Astrocyte (in vitro differentiated cells and primary cell): Measurements from ENCODE around the gene IMMP2L. TPM values are rescaled to one million over a fixed set of nuclear protein-coding genes. Genes with fewer than 3 reads are reported as not detected.

ENCODE experiments used
- DNase-seq: peaks from one replicate; pipeline ENCODE4 v3.0.0-alpha.2; 2010; ENCODE audit warnings: low read depth
- FAIRE-seq: peaks from 2 replicates; lab custom pipeline; 2011; peaks lifted over from hg19 to GRCh38; lab: Jason Lieb, UNC
- H2AFZ ChIP-seq: 2 replicates; pipeline ENCODE4 v1.6.0; 2012; ENCODE audit warnings: low read depth, low read length, inconsistent platforms
- H3K27ac ChIP-seq: 2 replicates; pipeline ENCODE4 v1.5.1; 2011; ENCODE audit warnings: low read depth, low read length, inconsistent platforms
- H3K27me3 ChIP-seq: 2 replicates; pipeline ENCODE4 v1.6.0; 2011; ENCODE audit warnings: low read length, inconsistent platforms; ENCODE audit not compliant: insufficient read depth
- H3K36me3 ChIP-seq: 2 replicates; pipeline ENCODE4 v1.5.1; 2011; ENCODE audit warnings: low read length, inconsistent platforms; ENCODE audit not compliant: insufficient read depth
- H3K4me1 ChIP-seq: 2 replicates; pipeline ENCODE4 v1.5.1; 2011; ENCODE audit warnings: low read length, inconsistent platforms; ENCODE audit not compliant: insufficient read depth
- H3K4me2 ChIP-seq: 2 replicates; pipeline ENCODE4 v1.6.0; 2012; ENCODE audit warnings: low read length, inconsistent platforms
- H3K4me3 ChIP-seq: 2 replicates; pipeline ENCODE4 v1.5.1; 2011; ENCODE audit warnings: low read depth, mild to moderate bottlenecking, low read length, inconsistent platforms; ENCODE audit not compliant: insufficient read depth
- H3K79me2 ChIP-seq: 2 replicates; pipeline ENCODE4 v1.6.0; 2012; ENCODE audit warnings: mild to moderate bottlenecking, low read length, inconsistent platforms; ENCODE audit not compliant: insufficient read depth
- H3K9ac ChIP-seq: 2 replicates; pipeline ENCODE4 v1.6.0; 2012; ENCODE audit warnings: mild to moderate bottlenecking, low read length, inconsistent platforms
- H3K9me3 ChIP-seq: 2 replicates; pipeline ENCODE4 v1.5.1; 2012; ENCODE audit warnings: low read depth, mild to moderate bottlenecking, low read length, inconsistent platforms; ENCODE audit not compliant: insufficient read depth
- H4K20me1 ChIP-seq: 2 replicates; pipeline ENCODE4 v1.6.0; 2012; ENCODE audit warnings: low read length, inconsistent platforms; ENCODE audit not compliant: insufficient read depth
- H3K27ac Mint-ChIP-seq: one replicate; pipeline ENCODE4 v1.8.0; 2021; ENCODE audit warnings: mild to moderate bottlenecking, mixed read lengths; ENCODE audit not compliant: unreplicated experiment
- H3K27me3 Mint-ChIP-seq: one replicate; pipeline ENCODE4 v1.8.0; 2021; ENCODE audit warnings: low read depth, mixed read lengths; ENCODE audit not compliant: unreplicated experiment
- H3K36me3 Mint-ChIP-seq: one replicate; pipeline ENCODE4 v1.8.0; 2021; ENCODE audit warnings: low read depth, mixed read lengths; ENCODE audit not compliant: unreplicated experiment
- H3K4me1 Mint-ChIP-seq: one replicate; pipeline ENCODE4 v1.8.0; 2021; ENCODE audit warnings: low read depth, mixed read lengths; ENCODE audit not compliant: unreplicated experiment
- H3K4me3 Mint-ChIP-seq: one replicate; pipeline ENCODE4 v1.8.0; 2021; ENCODE audit warnings: mild to moderate bottlenecking, moderate library complexity, mixed read lengths; ENCODE audit not compliant: unreplicated experiment
- H3K9me3 Mint-ChIP-seq: one replicate; pipeline ENCODE4 v1.8.0; 2021; ENCODE audit warnings: mild to moderate bottlenecking, mixed read lengths; ENCODE audit not compliant: unreplicated experiment
- CTCF ChIP-seq: IDR thresholded peaks from 2 replicates; pipeline ENCODE4 v1.5.1; 2011; ENCODE audit warnings: low read depth, mild to moderate bottlenecking, inconsistent platforms, low read length, moderate library complexity; ENCODE audit not compliant: insufficient read depth
- EZH2 ChIP-seq: IDR thresholded peaks from 2 replicates; pipeline ENCODE4 v1.6.1; 2012; ENCODE audit warnings: mild to moderate bottlenecking, low read length, inconsistent platforms; ENCODE audit not compliant: insufficient read depth
- total RNA-seq: library from RNA; stranded (reverse); gene quantifications from 2 replicates; pipeline ENCODE4 v1.2.1, GENCODE V29; 2021

The IMMP2L gene
- total RNA-seq, 1 donor from 2014 or later, result 13.8 TPM

GRCh38 chr7:111388912-111389311 is 173.4 kb downstream of the IMMP2L start:
- H3K9me3 ChIP-seq, result no peaks in the 10 kb centered on the region
- H3K4me3 ChIP-seq, result no peak overlapping the region
- H3K4me3 Mint-ChIP-seq, result no peak overlapping the region
- H3K27ac ChIP-seq, result no peak overlapping the region
- H3K4me1 ChIP-seq, result peaks cover 8% of the 10 kb centered on the region
- no peak overlapping the region for H3K27ac Mint-ChIP-seq
- no peaks in the 10 kb centered on the region for H3K36me3 ChIP-seq
- H2AFZ ChIP-seq, result no peak overlapping the region
- no peaks in the 10 kb centered on the region for H3K9me3 Mint-ChIP-seq
- H3K27me3 Mint-ChIP-seq, result no peaks in the 10 kb centered on the region
- peaks cover 13% of the 10 kb centered on the region for H3K4me1 Mint-ChIP-seq
- H3K79me2 ChIP-seq, result no peaks in the 10 kb centered on the region
- TF ChIP-seq CTCF (no peak), EZH2 (no peak)
- H4K20me1 ChIP-seq, result no peaks in the 10 kb centered on the region
- no peak overlapping the region for H3K9ac ChIP-seq
- DNase-seq, result no peak
- H3K36me3 Mint-ChIP-seq, result no peaks in the 10 kb centered on the region
- H3K27me3 ChIP-seq, result no peaks in the 10 kb centered on the region
- FAIRE-seq, result no peak
- H3K4me2 ChIP-seq, result no peak overlapping the region

- Histone ChIP-seq H3K4me3 (no peak overlapping the region), H3K4me2 (no peak overlapping the region), H2AFZ (no peak overlapping the region), H3K9ac (no peak overlapping the region), H4K20me1 (no peaks in the 10 kb centered on the region), H3K27ac (no peak overlapping the region), H3K4me1 (peaks cover 5% of the 10 kb centered on the region), H3K9me3 (no peaks in the 10 kb centered on the region), H3K27me3 (no peaks in the 10 kb centered on the region), H3K36me3 (no peaks in the 10 kb centered on the region), H3K79me2 (no peaks in the 10 kb centered on the region)
- H3K36me3 Mint-ChIP-seq, result no peaks in the 10 kb centered on the region
- no peaks in the 10 kb centered on the region for H3K9me3 Mint-ChIP-seq
- H3K4me3 Mint-ChIP-seq, result no peak overlapping the region
- H3K27ac Mint-ChIP-seq, result no peak overlapping the region
- FAIRE-seq, result no peak
- no peak for TF ChIP-seq CTCF
- TF ChIP-seq EZH2, result no peak
- H3K4me1 Mint-ChIP-seq, result peaks cover 6% of the 10 kb centered on the region
- no peak for DNase-seq
- no peaks in the 10 kb centered on the region for H3K27me3 Mint-ChIP-seq
Measured at GRCh38 chr7:111388016-111388415, 174.3 kb downstream of the IMMP2L start.

- Histone ChIP-seq H2AFZ (no peak overlapping the region), H3K27ac (no peak overlapping the region), H3K36me3 (no peaks in the 10 kb centered on the region), H3K9ac (no peak overlapping the region), H3K79me2 (no peaks in the 10 kb centered on the region), H3K4me2 (no peak overlapping the region), H3K4me1 (no peaks in the 10 kb centered on the region), H3K27me3 (no peaks in the 10 kb centered on the region), H3K9me3 (no peaks in the 10 kb centered on the region), H3K4me3 (no peak overlapping the region), H4K20me1 (no peaks in the 10 kb centered on the region)
- DNase-seq, result peak; percentile 33
- Mint-ChIP-seq H3K4me1 (no peaks in the 10 kb centered on the region), H3K9me3 (no peaks in the 10 kb centered on the region), H3K36me3 (no peaks in the 10 kb centered on the region), H3K27me3 (no peaks in the 10 kb centered on the region), H3K27ac (no peak overlapping the region), H3K4me3 (no peak overlapping the region)
- FAIRE-seq, result no peak
- no peak for TF ChIP-seq CTCF
- TF ChIP-seq EZH2, result no peak
Measured at GRCh38 chr7:111384065-111384891, 178.0 kb downstream of the IMMP2L start.
